K562 (cell line): ENCODE measurements around the gene SUCO. TPM values are rescaled to one million over a fixed set of nuclear protein-coding genes. Genes with fewer than 3 reads are reported as not detected.
A peak's percentile ranks its signal among the peaks of the same experiment; 100 is the strongest.

Source experiments
- BRF1 ChIP-seq: IDR thresholded peaks from 3 replicates; pipeline ENCODE4 v1.6.1; 2011; ENCODE audit warnings: borderline replicate concordance, mild to moderate bottlenecking; ENCODE audit not compliant: insufficient read length; ENCODE audit errors: extremely low read depth
- CREM ChIP-seq: IDR thresholded peaks from 2 replicates; pipeline ENCODE4 v1.6.1; 2014; ENCODE audit warnings: antibody characterized with exemption, low read depth
- CTBP1 ChIP-seq: fragments of 450-650 bp; IDR thresholded peaks from 2 replicates; pipeline ENCODE4 v1.6.1; 2016; ENCODE audit warnings: borderline replicate concordance
- E2F1 ChIP-seq: sonication (generic); formaldehyde crosslinking; IDR thresholded peaks from 2 replicates; pipeline ENCODE4 v1.8.1; 2023; ENCODE audit warnings: mild to moderate bottlenecking, missing genetic modification reagents, moderate library complexity
- EZH2 ChIP-seq: IDR thresholded peaks from 2 replicates; pipeline ENCODE4 v1.6.1; 2012; ENCODE audit warnings: low read depth, mild to moderate bottlenecking, inconsistent platforms, low read length, borderline replicate concordance
- HDAC1 ChIP-seq, 2 experiments: fragments of 450-650 bp; IDR thresholded peaks; 2 replicates each; pipeline ENCODE4 v1.6.1; 2016 to 2017; ENCODE audit warnings: inconsistent platforms in 1 of 2, mild to moderate bottlenecking in 1 of 2, moderate library complexity in 1 of 2
- ILF3 ChIP-seq: fragments of 450-650 bp; IDR thresholded peaks from 2 replicates; pipeline ENCODE4 v1.6.1; 2018; ENCODE audit warnings: antibody characterized with exemption, mild to moderate bottlenecking, moderate library complexity, borderline replicate concordance
- PCBP2 ChIP-seq: fragments of 200-400 bp; formaldehyde crosslinking; IDR thresholded peaks from 2 replicates; pipeline ENCODE4 v1.6.1; 2018; ENCODE audit warnings: low read length, low read depth, mild to moderate bottlenecking, moderate library complexity; ENCODE audit not compliant: poor library complexity, severe bottlenecking
- POLR2H ChIP-seq: IDR thresholded peaks from 2 replicates; pipeline ENCODE4 v1.6.1; 2016; ENCODE audit warnings: missing genetic modification characterization, low read depth, mild to moderate bottlenecking, control low read depth, missing compliant biosample characterization, moderate library complexity
- SFPQ ChIP-seq: fragments of 200-400 bp; formaldehyde crosslinking; IDR thresholded peaks from 2 replicates; pipeline ENCODE4 v1.6.1; 2017; ENCODE audit warnings: mild to moderate bottlenecking, low read depth, low read length, moderate library complexity
- SRF ChIP-seq, 2 experiments: fragments of 250-450, 450-650 bp in 1 of 2; sonication (Bioruptor Pico) in 1 of 2; sonication (generic) in 1 of 2; formaldehyde crosslinking; IDR thresholded peaks; 2 replicates each; pipeline versions ENCODE4 v1.5.0 to v1.5.1; 2020 to 2022; ENCODE audit warnings: mild to moderate bottlenecking in 1 of 2, missing genetic modification reagents in 1 of 2
- TEAD1 ChIP-seq, 2 experiments: fragments of 450-650 bp in 1 of 2; sonication (generic) in 1 of 2; formaldehyde crosslinking; IDR thresholded peaks; 2 replicates each; pipeline versions ENCODE4 v1.4.0 to v1.8.0; 2020 to 2022; ENCODE audit warnings: mild to moderate bottlenecking in 2 of 2, missing genetic modification reagents in 1 of 2
- TEAD2 ChIP-seq: fragments of 450-650 bp; IDR thresholded peaks from 2 replicates; pipeline ENCODE4 v1.6.1; 2016; ENCODE audit warnings: missing genetic modification characterization, control low read depth, missing compliant biosample characterization
- TRIM28 ChIP-seq: fragments of 450-650 bp; IDR thresholded peaks from 2 replicates; pipeline ENCODE4 v1.6.1; 2017
- UBTF ChIP-seq, 2 experiments: IDR thresholded peaks; 2 replicates each; pipeline ENCODE4 v1.6.1; 2012; ENCODE audit warnings: improper control_type of control experiment in 2 of 2, low read depth in 2 of 2, low read length in 2 of 2, borderline replicate concordance in 1 of 2
- XRCC5 ChIP-seq: fragments of 200-400 bp; formaldehyde crosslinking; IDR thresholded peaks from 2 replicates; pipeline ENCODE4 v1.6.1; 2017; ENCODE audit warnings: low read depth, mild to moderate bottlenecking, low read length
- ZKSCAN1 ChIP-seq: fragments of 150-350 bp; IDR thresholded peaks from 2 replicates; pipeline ENCODE4 v1.6.1; 2016; ENCODE audit warnings: low read depth, low read length
- ZNF124 ChIP-seq: sonication (generic); formaldehyde crosslinking; IDR thresholded peaks from 2 replicates; pipeline ENCODE4 v1.8.1; 2022; ENCODE audit warnings: missing genetic modification reagents
- ZNF280A ChIP-seq: fragments of 450-650 bp; IDR thresholded peaks from 2 replicates; pipeline ENCODE4 v1.6.1; 2018; ENCODE audit warnings: mild to moderate bottlenecking, low read depth; ENCODE audit not compliant: partially characterized antibody
- ZNF511 ChIP-seq: sonication (generic); formaldehyde crosslinking; IDR thresholded peaks from 2 replicates; pipeline ENCODE4 v1.8.0; 2022; ENCODE audit warnings: mild to moderate bottlenecking, missing genetic modification reagents
- polyA plus RNA-seq, 8 experiments: library from polyadenylated mRNA; depleted of rRNA in 4 of 8; stranded (reverse) in 5 of 8; unstranded in 3 of 8; fragments of >200 nt; fragmentation: Nextera tagmentation in 2 of 8; fragmentation: Illumina TruSeq in 1 of 8; extraction: Ambion mirVana in 2 of 8; extraction: Trizol in 1 of 8; gene quantifications; 2 replicates each; pipeline versions ENCODE4 v1.2.1 to v1.2.3, GENCODE V29; 2011 to 2014; ENCODE audit warnings: inconsistent platforms in 1 of 8, missing spikeins in 1 of 8
- total RNA-seq, 7 experiments: library from RNA; depleted of rRNA in 6 of 7; stranded (reverse); fragments of >200 nt in 6 of 7; fragmentation: Illumina TruSeq in 2 of 7; extraction: Trizol in 2 of 7; gene quantifications; 2 replicates each; pipeline versions ENCODE4 v1.2.1 to v1.2.3, GENCODE V29; 2011 to 2021; ENCODE audit warnings: low replicate concordance in 1 of 7

SUCO gene
- total and polyA plus RNA-seq, 9 of the 15 experiments (the other 6 are each of a cell fraction or from before 2014, with no cell fraction given), result 2.5 to 20.6 (median 14.3) TPM

GRCh38 chr1:172486805-172487454 is 46.0 kb upstream of the SUCO start (continued):
- TF ChIP-seq SRF (CRISPR knock-in tag; IDR thresholded peaks at IDR 0.05) (no peak), TEAD1 (CRISPR knock-in tag; IDR thresholded peaks at IDR 0.05) (peak in 1 of 2 experiments; percentile 42; a peak in 1 of 4 replicates), EZH2 (no peak), HDAC1 (IDR thresholded peaks at IDR 0.05) (no peak), TEAD2 (tag) (peak; percentile 21; the same call in 1 of the 2 replicates), ZNF124 (CRISPR knock-in tag) (no peak), ZNF511 (no peak), TRIM28 (no peak), BRF1 (no peak), UBTF (IDR thresholded peaks at IDR 0.05; ENCODE audit: borderline replicate concordance in 1 of 2, low read depth in 2 of 2, low read length in 2 of 2) (0 out of 4 replicates have a peak, but pooled peaks of 1 of the 2 experiments have one; percentile 50), E2F1 (no peak), CTBP1 (peak; percentile 83), ZKSCAN1 (no peak), XRCC5 (no peak), ZNF280A (no peak), SFPQ (no peak), CREM (peak; percentile 22; the same call in 1 of the 2 replicates), ILF3 (no peak), PCBP2 (no peak), POLR2H (tag) (no peak)
